Measurements from ENCODE around the gene NKPD1. TPM values are rescaled to one million over a fixed set of nuclear protein-coding genes. Genes with fewer than 3 reads are reported as not detected.

NKPD1 gene, protein sequence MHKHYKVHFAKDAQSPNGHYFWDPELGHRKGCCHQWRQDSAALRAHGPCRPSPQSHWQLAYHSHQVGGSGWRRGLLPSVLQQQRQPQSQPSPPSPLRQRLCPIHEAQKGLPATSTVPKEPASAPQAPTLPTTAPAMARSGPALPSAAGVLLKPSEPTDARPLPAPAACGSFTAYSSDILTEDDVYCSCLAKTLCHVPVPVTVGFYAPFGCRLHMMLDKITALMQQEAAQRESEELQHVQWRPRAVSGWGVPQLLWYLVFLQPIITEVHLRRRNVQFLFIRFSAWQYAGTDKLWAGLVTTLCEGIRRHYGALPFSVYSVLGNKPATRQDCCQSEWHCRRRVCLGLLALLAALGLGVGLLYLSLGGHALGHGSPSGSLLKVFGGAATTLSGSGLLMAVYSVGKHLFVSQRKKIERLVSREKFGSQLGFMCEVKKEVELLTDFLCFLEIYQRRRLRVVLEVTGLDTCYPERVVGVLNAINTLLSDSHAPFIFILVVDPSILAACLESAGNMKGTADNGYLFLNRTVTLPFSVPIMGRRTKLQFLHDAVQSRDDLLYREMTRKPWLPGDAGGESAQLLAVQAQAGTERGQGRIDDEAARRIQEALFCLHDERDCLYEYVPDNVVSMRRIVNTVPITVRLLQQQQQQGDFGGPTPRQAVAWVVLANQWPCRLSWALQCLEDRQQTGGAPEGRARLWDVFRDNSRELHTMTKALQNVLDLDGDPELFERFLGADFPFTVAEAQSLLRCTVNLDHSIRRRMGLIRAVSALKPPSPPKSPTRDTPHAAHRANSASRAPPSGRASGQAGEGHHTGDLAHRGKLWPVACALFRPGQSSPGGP
- under 1 TPM in 5 of 6 experiments, not detected in 1; 0.07 to 0.17 (median 0.07) TPM for total RNA-seq (2021; fragmentation: NEBNext Ultra II Directional; extraction: Animal tissue kit (Norgen Biotek cat#: 25700))
- long read RNA-seq = 0 reads

DNA sequence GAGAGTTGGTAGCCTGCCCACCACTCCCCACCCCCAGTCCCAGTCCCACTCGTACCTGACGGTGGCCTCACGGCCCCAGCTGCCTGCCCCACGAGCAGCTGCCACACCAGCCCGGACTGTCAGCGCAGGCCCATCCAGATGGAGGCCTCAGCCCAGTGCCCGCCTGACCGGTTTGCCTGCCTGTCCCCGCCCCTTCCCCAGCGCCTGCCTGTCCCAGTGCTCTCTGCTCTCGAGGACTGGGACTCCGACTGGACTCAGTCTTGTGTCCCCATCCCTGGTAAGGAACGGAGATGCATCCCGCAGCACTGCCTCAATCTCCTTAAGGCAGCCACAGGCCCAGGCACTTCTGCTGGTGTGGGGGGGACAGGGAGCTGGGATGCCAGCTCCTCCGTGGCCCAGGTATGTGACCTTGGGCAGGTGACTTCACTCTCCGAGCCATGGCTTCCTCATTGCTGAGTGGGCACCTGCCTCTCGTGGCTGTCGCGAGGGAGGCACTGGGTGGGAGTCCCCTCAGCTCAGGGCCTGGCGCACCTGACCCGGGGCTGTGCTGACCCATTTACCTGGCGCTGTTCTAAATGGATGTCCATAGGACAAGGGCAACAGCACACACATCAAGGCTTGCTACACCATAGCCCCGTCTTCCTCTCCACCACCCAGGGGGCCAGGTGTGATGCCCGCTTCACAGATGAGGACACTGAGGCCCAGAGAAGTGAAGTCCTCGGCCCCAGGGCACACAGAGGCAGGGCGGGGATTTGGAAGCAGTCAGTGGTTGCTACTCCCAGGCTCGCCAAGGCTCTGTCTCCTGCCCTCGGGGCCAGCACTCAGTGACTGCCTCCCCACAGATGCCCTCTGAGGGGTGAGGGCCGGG, at the start of gene NKPD1:
Gene NKPD1 (minus strand): TSS at position 113 of the 868 bp plus-strand sequence. CDS start 832 bp downstream, outside the sequence.
- Mint-ChIP-seq H3K27ac (no peak within 1 kb of the TSS), H3K4me1 (ENCODE audit: low read depth) (no peaks in the 10 kb centered on the region), H3K27me3 (ENCODE audit: insufficient read depth) (peaks cover 7% of the 10 kb centered on the region), H3K4me3 (no peak within 1 kb of the TSS), H3K36me3 (ENCODE audit: low read depth) (no peaks in the 10 kb centered on the region), H3K9me3 (no peaks in the 10 kb centered on the region)
- DNase-seq = no peak
- TF ChIP-seq, protein P1, sequence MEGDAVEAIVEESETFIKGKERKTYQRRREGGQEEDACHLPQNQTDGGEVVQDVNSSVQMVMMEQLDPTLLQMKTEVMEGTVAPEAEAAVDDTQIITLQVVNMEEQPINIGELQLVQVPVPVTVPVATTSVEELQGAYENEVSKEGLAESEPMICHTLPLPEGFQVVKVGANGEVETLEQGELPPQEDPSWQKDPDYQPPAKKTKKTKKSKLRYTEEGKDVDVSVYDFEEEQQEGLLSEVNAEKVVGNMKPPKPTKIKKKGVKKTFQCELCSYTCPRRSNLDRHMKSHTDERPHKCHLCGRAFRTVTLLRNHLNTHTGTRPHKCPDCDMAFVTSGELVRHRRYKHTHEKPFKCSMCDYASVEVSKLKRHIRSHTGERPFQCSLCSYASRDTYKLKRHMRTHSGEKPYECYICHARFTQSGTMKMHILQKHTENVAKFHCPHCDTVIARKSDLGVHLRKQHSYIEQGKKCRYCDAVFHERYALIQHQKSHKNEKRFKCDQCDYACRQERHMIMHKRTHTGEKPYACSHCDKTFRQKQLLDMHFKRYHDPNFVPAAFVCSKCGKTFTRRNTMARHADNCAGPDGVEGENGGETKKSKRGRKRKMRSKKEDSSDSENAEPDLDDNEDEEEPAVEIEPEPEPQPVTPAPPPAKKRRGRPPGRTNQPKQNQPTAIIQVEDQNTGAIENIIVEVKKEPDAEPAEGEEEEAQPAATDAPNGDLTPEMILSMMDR (IDR thresholded peaks at IDR 0.05) = no peak

DNA sequence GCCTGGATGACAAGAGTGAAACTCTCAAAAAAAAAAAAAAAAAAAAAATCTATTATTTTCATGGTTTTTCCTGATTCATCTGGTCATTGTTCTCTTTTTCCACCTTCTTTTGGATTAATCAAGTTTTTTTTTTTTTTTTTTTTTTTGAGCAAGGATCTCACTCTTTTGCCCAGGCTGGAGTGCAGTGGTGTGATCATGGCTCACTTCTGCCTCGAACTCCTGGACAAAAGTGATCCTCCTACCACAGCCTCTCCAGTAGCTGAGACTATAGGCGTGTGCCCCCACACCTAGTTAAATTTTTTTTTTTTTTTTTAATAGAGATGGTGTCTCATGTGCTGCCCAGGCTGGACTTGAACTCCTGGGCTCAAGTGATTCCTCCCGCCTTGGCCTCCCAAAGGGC, 45.5 kb upstream of the NKPD1 start:
- Mint-ChIP-seq H3K27ac (no peak overlapping the region), H3K4me1 (ENCODE audit: low read depth) (no peaks in the 10 kb centered on the region), H3K9me3 (no peaks in the 10 kb centered on the region), H3K27me3 (ENCODE audit: insufficient read depth) (peaks cover 14% of the 10 kb centered on the region), H3K4me3 (no peak overlapping the region), H3K36me3 (ENCODE audit: low read depth) (no peaks in the 10 kb centered on the region)
- TF ChIP-seq, protein P1 (IDR thresholded peaks at IDR 0.05) = no peak
- no peak for DNase-seq

DNA sequence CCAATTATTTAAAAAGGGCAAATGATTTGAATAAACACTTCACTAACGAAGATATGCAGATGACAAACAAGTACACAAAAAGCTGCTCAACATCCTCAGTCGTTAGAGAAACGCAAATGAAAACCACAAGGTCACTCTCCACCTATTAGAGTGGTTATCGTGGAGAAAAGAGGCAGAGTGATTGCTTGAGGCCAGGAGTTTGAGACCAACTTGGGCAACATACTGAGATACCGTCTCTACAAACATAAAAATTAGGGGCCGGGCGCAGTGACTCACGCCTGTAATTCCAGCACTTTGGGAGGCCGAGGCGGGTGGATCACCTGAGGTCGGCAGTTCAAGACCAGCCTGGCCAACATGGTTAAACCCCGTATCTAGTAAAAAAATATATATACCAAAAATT, 45.0 kb upstream of the NKPD1 start:
- DNase-seq = no peak
- H3K27me3 Mint-ChIP-seq (ENCODE audit: insufficient read depth) = peaks cover 12% of the 10 kb centered on the region
- H3K4me1 Mint-ChIP-seq (ENCODE audit: low read depth) = no peaks in the 10 kb centered on the region
- H3K36me3 Mint-ChIP-seq (ENCODE audit: low read depth) = no peaks in the 10 kb centered on the region
- H3K4me3 Mint-ChIP-seq = no peak overlapping the region
- no peaks in the 10 kb centered on the region for H3K9me3 Mint-ChIP-seq
- TF ChIP-seq, protein P1 (IDR thresholded peaks at IDR 0.05) = no peak
- H3K27ac Mint-ChIP-seq = no peak overlapping the region

DNA sequence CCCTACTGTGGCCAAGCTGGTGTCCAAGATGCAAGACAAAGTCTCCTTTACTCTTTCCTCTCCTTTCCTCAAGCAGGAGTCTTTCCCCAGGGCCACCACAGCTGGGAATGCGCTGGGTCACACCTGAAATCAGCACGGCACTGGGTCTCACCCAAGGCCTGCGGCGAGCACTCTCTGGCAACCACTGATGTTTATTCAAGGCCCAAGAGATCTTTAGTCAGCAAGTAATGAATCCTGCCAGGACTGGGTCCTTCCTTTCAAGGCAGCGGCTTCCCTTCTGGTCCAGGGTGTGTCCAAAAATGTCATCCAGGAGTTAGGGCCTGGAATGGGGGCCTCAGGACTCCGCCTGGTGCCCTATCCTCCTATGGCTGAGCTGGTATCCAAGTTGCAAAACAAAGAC, 41.9 kb upstream of the NKPD1 start:
- TF ChIP-seq, protein P1 (IDR thresholded peaks at IDR 0.05) = no peak
- Mint-ChIP-seq H3K4me1 (ENCODE audit: low read depth) (peaks cover 6% of the 10 kb centered on the region; the same call in 1 of the 2 replicates), H3K9me3 (no peaks in the 10 kb centered on the region), H3K27me3 (ENCODE audit: insufficient read depth) (peaks cover 19% of the 10 kb centered on the region), H3K27ac (no peak overlapping the region), H3K4me3 (no peak overlapping the region), H3K36me3 (ENCODE audit: low read depth) (no peaks in the 10 kb centered on the region)
- no peak for DNase-seq

DNA sequence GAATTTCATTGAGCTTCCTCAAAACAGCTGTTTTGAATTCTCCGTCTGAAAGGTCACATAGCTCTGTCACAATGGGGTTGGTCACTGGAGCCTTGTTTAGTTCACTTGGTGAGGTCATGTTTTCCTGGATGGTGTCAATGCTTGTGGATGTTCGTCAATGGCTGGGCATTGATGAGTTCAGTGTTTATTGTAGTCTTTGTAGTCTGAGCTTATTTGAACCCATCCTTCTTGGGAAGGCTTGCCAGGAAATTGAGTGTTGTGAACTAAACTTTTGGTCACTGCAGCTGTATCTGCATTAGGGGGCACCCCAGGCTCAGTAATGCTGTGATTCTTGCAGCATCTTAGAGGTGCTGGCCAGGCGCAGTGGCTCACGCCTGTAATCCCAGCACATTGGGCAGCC, 39.8 kb upstream of the NKPD1 start:
- peaks cover 19% of the 10 kb centered on the region for H3K27me3 Mint-ChIP-seq (ENCODE audit: insufficient read depth)
- peak; percentile 43 for DNase-seq
- TF ChIP-seq, protein P1 (IDR thresholded peaks at IDR 0.05) = peak; percentile 56
- no peak overlapping the region for H3K27ac Mint-ChIP-seq
- H3K9me3 Mint-ChIP-seq = no peaks in the 10 kb centered on the region
- H3K4me3 Mint-ChIP-seq = no peak overlapping the region
- H3K36me3 Mint-ChIP-seq (ENCODE audit: low read depth) = no peaks in the 10 kb centered on the region
- peaks cover 14% of the 10 kb centered on the region for H3K4me1 Mint-ChIP-seq (ENCODE audit: low read depth)
